ENCODE results near the gene ACAD8.

ACAD8 gene

DNA sequence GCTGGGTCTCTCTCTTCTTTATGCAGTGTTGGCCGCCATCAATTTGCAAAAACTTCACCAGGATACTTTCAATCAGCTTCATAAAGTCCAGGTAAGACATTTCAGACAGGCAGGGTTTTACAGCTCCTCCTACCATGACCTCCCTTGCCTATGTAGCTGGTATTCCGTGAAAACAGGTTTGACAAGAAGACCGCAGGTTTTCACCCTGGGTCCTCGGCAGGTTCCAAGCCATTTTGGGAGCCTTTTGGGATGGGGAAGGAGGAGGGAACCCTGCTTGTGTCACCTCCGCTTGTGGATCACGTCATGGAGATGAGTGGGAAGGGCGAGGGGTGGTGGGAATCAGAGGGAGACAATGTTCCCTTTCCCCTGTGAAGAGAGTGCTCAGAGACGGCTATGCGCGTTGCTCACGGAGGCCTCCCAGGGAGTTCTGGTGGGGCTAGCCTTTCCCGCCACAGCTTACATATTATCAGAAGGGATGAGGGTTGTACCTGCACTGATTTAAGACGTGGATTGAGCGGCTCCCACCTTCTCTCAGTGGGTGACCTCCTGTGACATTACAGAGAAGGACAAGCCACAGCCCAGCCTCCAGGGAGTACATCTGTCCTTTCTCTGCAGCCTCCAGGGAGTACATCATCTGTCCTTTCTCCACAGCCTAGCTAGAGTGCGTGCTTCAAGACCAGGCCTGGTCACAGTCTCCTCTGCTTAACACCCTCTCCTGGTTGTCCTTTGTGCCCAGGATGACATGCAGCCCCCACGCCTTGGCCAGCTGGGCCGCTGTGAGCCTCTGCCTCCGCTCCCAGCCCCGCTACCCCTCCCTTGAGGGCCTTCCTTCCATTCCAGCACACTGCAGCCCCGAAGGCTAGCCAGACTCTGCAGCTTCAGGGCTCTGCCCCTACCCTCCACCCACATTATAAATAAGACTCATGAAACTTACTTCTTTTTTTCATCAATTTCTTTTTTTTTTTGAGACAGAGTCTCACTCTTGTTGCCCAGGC, 40.0 kb downstream of the ACAD8 start:
- DNase-seq: no peak

DNA sequence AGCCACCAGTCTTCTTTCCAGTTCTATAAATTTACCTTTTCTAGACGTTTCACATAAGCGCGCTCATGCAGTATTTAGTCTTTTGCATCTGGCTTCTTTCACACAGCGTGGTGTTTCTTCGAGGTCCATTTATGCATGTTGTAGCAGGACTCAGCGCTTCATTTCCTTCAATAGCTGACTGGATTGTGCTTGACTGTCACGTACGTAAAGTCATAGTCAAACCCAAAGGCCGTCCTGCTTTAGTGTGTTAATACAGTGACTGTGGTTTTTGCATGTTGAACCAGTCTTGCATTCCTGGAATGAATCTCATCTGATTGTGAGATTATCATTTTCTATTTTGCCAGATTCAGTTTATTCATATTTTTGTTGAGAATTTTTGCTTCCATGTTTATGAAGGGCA, 41.3 kb downstream of the ACAD8 start:
- DNase-seq: no peak

DNA sequence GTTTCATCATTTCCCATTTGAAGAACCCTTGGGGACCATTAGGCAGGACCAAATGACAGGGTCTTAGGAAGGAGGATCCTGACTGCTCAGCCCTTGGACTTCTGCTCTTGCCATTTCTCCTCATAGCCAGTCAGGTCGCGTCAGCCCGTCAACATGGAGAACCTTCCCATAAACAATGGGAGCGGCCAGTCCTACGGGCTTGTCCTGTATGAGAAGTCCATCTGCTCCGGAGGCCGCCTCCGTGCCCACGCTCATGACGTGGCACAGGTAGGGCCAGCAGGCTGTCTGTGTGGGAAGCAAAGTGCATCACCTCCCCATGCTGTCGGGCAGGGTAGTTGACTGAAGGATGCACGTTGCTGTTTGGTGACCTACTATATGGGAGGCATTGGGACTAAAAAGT, 58.9 kb downstream of the ACAD8 start:
- no peak for DNase-seq

DNA sequence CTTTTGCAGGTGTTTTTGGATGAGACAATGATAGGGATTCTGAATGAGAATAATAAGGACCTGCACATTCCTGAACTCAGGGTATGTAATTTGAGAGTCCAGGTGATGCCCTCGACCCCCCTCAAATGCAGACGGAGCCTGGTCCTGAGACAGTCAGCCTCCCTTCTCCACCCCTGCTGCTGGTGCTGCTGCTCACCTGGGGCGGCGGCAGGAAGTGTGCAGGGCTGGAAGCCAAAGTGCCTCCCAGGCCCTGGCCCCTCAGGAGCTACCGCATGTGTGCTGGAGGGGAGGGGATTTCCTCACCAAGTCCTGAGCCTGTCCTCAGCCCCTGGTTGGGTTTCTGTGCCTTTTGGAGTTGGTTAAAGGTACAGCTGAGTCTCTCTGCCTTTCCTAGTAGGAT, 59.4 kb downstream of the ACAD8 start:
- DNase-seq: no peak

DNA sequence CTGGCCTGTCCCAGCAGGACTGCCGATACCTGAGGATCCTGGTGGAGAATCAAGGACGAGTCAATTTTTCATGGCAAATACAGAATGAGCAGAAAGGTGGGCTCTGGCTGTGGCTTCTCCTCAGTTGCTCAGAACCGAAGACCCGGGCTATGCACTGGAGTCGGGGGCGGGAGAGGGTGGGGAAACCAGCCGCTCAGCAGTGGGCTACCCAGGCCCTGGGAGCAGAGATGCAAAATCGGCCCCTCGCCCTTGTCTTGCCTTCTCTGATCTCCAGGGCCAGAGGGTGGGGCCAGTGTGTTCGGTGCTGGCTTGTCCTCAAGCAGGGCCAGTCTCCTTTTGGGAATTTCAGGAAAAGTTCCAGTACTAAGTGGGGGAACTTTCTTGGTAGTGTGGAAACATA, 60.0 kb downstream of the ACAD8 start:
- no peak for DNase-seq

DNA sequence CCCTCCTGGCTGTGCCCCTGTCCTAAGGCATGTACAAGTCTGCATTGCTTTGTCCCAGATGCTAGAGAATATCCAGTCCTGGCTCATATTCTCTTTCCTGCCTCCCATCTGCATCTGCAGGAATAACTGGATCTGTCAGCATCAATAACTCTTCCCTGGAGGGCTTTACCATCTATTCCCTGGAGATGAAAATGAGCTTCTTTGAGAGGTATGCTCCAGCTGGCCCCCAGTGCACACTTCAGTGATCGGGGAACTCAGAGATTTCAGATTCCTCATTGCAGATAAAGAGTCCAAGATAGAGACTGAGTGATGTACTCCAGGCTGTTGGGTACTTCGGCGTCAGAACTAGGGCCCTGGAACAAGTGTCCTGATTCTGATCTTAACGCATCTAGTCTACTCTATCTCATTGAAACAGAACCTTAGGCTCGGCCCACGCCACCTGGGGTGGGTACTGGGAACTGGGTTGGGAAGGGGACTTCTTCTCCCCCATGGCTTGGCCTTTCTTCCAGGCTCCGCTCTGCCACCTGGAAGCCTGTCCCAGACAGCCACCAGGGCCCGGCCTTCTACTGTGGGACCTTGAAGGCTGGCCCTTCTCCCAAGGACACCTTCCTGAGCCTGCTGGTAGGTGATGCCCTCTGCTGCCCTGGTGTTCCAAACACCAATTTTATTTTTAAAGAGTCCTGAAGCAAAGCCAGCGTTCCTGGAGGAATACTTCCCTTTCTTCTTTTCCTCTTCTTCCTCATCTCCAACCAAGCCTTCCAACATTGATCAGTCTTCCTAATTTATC, 60.6 kb downstream of the ACAD8 start:
- DNase-seq: no peak
